Stomach (tissue), 19 donors: Measurements from ENCODE around the gene POLR2J2. TPM values are rescaled to one million over a fixed set of nuclear protein-coding genes. Genes with fewer than 3 reads are reported as not detected.
A peak's percentile ranks its signal among the peaks of the same experiment; 100 is the strongest.
"Not testable (repeated sequence)": the region's sequence is repeated elsewhere in the genome, so short reads cannot be mapped to it uniquely, and the experiment has no call there.

Experiments
- DNase-seq, 2 donors: peaks; one replicate each; pipeline versions ENCODE4 v3.0.0 to v3.0.0-alpha.2; 2013 to 2019
- H3K27ac ChIP-seq, 5 donors: fragments of 200-600 bp in 4 of 5; sonication (generic) in 4 of 5; one replicate each; pipeline ENCODE4 v1.5.1; 2013 to 2019; ENCODE audit warnings: mild to moderate bottlenecking in 1 of 5, moderate library complexity in 1 of 5
- H3K27me3 ChIP-seq, 3 donors: fragments of 200-600 bp; sonication (generic); one replicate each; pipeline ENCODE4 v1.5.1; 2017 to 2019; ENCODE audit warnings: mixed run types in 1 of 3
- H3K36me3 ChIP-seq, 4 donors: fragments of 200-600 bp; sonication (generic); 1 replicate in 3 of 4; 2 replicates in 1 of 4; pipeline ENCODE4 v1.5.1; 2016 to 2019
- H3K4me1 ChIP-seq, 4 donors: fragments of 200-600 bp; sonication (generic); one replicate each; pipeline ENCODE4 v1.5.1; 2016 to 2019
- H3K4me3 ChIP-seq, 4 donors: fragments of 200-600 bp; sonication (generic) in 3 of 4; one replicate each; pipeline ENCODE4 v1.5.1; 2016 to 2019; ENCODE audit warnings: mild to moderate bottlenecking in 1 of 4
- H3K9me3 ChIP-seq, 4 donors: fragments of 200-600 bp; sonication (generic); one replicate each; pipeline ENCODE4 v1.5.1; 2016 to 2019
- WGBS, 5 donors: extraction: QIAGEN DNeasy Blood & Tissue Kit in 3 of 5; methylation state at CpG; one replicate each; pipeline versions ENCODE4 v1.1.5 to v1.1.7; 2013 to 2018; 5-methylcytosine and 5-hydroxymethylcytosine counted together
- intact Hi-C: fragments of 100-400 bp; cut with DNase I; formaldehyde crosslinking; loops from one replicate; pipeline ENCODE4 v1.15.1; 2023; ENCODE audit warnings: low total_unique reads
- long read RNA-seq, 10 donors: transcript quantifications; one replicate each; lab custom pipeline, GENCODE V29; 2026
- polyA plus RNA-seq, 3 donors: library from polyadenylated mRNA; stranded (reverse); fragments of 200-250 nt; gene quantifications; one replicate each; pipeline ENCODE4 v1.2.3, GENCODE V29; 2013
- total RNA-seq, 5 donors: library from RNA; depleted of rRNA; stranded (reverse); fragments of >200 nt; gene quantifications; one replicate each; pipeline versions ENCODE4 v1.1.0 to v1.2.3, GENCODE V29; 2014 to 2016
- donor health status: healthy with polysubstance abuse.
- donor health status: Bipolar disorder and iron deficiency.
- donor health status: healthy.

POLR2J2 gene
- total RNA-seq (10 to 100 TPM in 2 of 5 donors, 1 to 10 TPM in 2, not detected in 1; 1.3 to 17.4 (median 12.1) TPM), polyA plus RNA-seq (1 to 10 TPM in 2 of 3 donors, under 1 TPM in 1; 0.46 to 1.8 (median 1.4) TPM)
- long read RNA-seq, donor 1, result 0 reads
- long read RNA-seq, donor 2, result 0 reads
- long read RNA-seq, donor 3, result 0 reads
- long read RNA-seq, donor 4, partial matches to known transcripts, result 0 of 1 reads
- long read RNA-seq, donor 4, other reads (novel, unspliced or antisense), result 0 of 1 reads
- long read RNA-seq, donor 5, result 0 reads
- long read RNA-seq, donor 6, partial matches to known transcripts, result 0 of 1 reads
- long read RNA-seq, donor 6, other reads (novel, unspliced or antisense), result 0 of 1 reads
- long read RNA-seq, donor 7, partial matches to known transcripts, result 0 of 2 reads
- long read RNA-seq, donor 7, other reads (novel, unspliced or antisense), result 0 of 2 reads
- long read RNA-seq, donor 8, partial matches to known transcripts, result 0 of 3 reads
- long read RNA-seq, donor 8, other reads (novel, unspliced or antisense), result 0 of 3 reads
- long read RNA-seq, donor 9, result 0 reads
- long read RNA-seq, donor 10, result 0 reads

- WGBS, 5 donors, result 0 to 1% (median 0%) methylated on average over 6 to 29 of the region's 63 CpGs; no CpG with 5 or more reads in 2 of the 5 donors
- Histone ChIP-seq H3K27ac (peak within 1 kb of the TSS in 3 of 5 donors; percentile 32 to 74 (median 46)), H3K4me3 (peak within 1 kb of the TSS; percentile 37 to 43 (median 42))
- H3K27me3 ChIP-seq, H3K9me3 ChIP-seq, H3K36me3 ChIP-seq, intact Hi-C loops, H3K4me1 ChIP-seq: not testable (repeated sequence)
- DNase-seq, result peak; percentile 25 to 82
These were observed at the start of gene POLR2J2 for GRCh38 chr7:102671166-102671955. Gene POLR2J2 (minus strand): TSS chr7:102671663. CDS start chr7:102671601, 62 bp downstream.

DNA sequence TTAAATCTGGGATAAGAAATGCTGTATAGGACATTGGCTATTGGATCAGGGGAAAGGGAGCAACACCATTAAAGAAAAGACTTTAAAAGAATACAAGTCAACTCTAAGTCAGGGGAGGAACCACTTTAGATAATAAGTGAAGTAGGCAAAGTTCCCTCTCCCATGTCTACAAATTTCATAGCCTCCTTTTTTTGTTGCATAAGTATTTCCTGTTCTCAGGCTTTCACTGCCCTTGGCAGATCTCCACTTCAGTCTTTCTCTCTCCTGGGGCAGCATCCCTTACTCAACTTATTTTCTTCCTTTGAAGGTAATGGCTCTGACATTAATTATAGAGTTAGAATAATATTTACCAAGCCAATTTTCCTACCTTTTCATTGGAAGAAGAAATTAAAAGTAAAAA, 47.0 kb upstream of the POLR2J2 start:
- DNase-seq, H3K4me3 ChIP-seq, H3K27ac ChIP-seq, H3K27me3 ChIP-seq, H3K36me3 ChIP-seq, H3K9me3 ChIP-seq, H3K4me1 ChIP-seq, intact Hi-C loops: not testable (repeated sequence)

GRCh38 chr7:102715718-102716117, 44.3 kb upstream of the POLR2J2 start:
- 36 to 54% (median 42%) methylated on average over 2 to 3 of the region's 3 CpGs for WGBS, 5 donors
- H3K36me3 ChIP-seq, H3K4me1 ChIP-seq, H3K4me3 ChIP-seq, H3K27ac ChIP-seq, intact Hi-C loops, H3K27me3 ChIP-seq, H3K9me3 ChIP-seq: not testable (repeated sequence)
- DNase-seq, result peak in 1 of 2 donors; percentile 14

GRCh38 chr7:102714774-102715522, 43.5 kb upstream of the POLR2J2 start:
- H3K27ac ChIP-seq, H3K9me3 ChIP-seq, intact Hi-C loops, H3K4me3 ChIP-seq, H3K27me3 ChIP-seq, H3K4me1 ChIP-seq, H3K36me3 ChIP-seq: not testable (repeated sequence)
- peak in 1 of 2 donors; percentile 17 for DNase-seq
- 42 to 64% (median 57%) methylated on average over 2 to 6 of the region's 6 CpGs for WGBS, 5 donors

- DNase-seq, H3K27me3 ChIP-seq, H3K36me3 ChIP-seq, H3K27ac ChIP-seq, H3K4me3 ChIP-seq, intact Hi-C loops, H3K4me1 ChIP-seq, H3K9me3 ChIP-seq: not testable (repeated sequence)
- WGBS, 5 donors, result no CpG with 5 or more reads among the region's 1 CpG
These were observed 42.2 kb upstream of the POLR2J2 start for GRCh38 chr7:102713691-102714080.

- DNase-seq, H3K4me3 ChIP-seq, H3K36me3 ChIP-seq, H3K9me3 ChIP-seq, H3K27ac ChIP-seq, H3K4me1 ChIP-seq, H3K27me3 ChIP-seq, intact Hi-C loops: not testable (repeated sequence)
- 31 to 47% (median 41%) methylated on average over 5 of the region's 5 CpGs for whole genome bisulfite sequencing, 5 donors
These were observed 41.7 kb upstream of the POLR2J2 start for GRCh38 chr7:102713011-102713690.

- intact Hi-C loops, H3K4me1 ChIP-seq, DNase-seq, H3K36me3 ChIP-seq, H3K27me3 ChIP-seq, H3K4me3 ChIP-seq, H3K9me3 ChIP-seq, H3K27ac ChIP-seq: not testable (repeated sequence)
- WGBS, 5 donors, result 63 to 76% (median 69%) methylated on average over 9 of the region's 9 CpGs
These were observed 27.7 kb upstream of the POLR2J2 start for GRCh38 chr7:102698962-102699750.

DNA sequence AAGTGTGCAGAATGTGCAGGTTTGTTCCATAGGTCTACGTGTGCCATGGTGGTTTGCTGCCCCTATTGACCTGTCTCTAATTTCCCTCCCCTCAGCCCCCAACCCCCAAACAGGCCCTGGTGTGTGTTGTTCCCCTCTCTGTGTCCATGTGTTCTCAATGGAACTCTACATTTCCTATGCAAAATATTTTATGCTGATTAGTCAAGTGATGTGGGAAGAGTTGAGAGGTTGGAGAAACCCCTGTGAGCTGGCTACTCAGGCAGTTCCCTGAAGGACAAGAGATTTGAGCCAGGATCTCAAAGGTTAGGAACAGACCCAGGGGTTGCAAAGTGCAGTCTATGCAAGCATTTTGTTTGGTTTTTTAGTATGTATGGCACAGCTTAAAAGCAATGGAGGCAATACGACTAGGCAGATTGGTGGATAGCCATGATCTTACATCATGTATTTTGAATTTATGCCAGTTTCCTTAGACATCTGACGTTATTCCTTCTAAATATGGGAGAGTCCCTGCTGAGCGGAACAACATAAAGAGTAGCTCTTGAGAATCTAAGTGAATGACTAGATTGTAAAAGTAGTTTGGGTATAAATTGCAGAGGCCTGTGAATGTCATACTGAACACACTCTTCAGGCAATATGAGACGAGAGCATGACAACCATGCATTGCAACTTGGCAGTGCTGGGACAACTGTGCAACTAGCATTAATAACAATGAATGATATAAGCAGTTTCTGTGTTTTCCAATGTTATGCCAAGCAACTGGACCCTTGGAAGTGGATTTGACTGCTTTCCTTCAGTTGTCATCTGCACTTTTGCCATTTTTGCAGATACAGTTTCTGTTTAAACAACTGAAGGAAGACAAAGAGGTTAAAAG, 26.4 kb upstream of the POLR2J2 start:
- 76 to 88% (median 83%) methylated on average over 4 to 5 of the region's 5 CpGs for WGBS, 5 donors
- H3K27ac ChIP-seq, H3K36me3 ChIP-seq, DNase-seq, H3K27me3 ChIP-seq, H3K9me3 ChIP-seq, intact Hi-C loops, H3K4me1 ChIP-seq, H3K4me3 ChIP-seq: not testable (repeated sequence)

DNA sequence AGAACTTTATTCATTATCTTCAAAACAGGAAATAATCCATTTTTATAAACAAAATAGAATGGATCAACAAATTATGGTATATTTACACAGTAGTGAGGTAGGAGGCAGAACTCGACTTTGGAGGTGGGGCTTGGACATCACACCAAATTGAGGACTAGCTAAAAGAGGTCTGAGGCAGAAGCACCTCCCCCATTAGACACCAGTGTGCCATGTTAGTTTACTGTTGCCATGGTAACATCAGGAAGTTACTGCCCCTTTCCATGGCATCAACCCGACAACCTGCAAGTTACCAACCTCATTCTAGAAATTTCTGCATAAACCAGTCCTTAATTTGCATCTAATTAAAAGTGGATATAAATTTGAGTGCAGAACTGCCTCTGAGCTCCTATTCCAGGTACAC, 24.5 kb upstream of the POLR2J2 start:
- H3K4me1 ChIP-seq, H3K27ac ChIP-seq, intact Hi-C loops, H3K36me3 ChIP-seq, DNase-seq, H3K9me3 ChIP-seq, H3K27me3 ChIP-seq, H3K4me3 ChIP-seq: not testable (repeated sequence)
- WGBS, 5 donors, result 22 to 83% (median 38%) methylated on average over 1 of the region's 2 CpGs
